HepG2 (cell line): ENCODE measurements around the gene FCER1G. TPM values are rescaled to one million over a fixed set of nuclear protein-coding genes. Genes with fewer than 3 reads are reported as not detected.

ENCODE experiments used
- ELF3 ChIP-seq: IDR thresholded peaks from 2 replicates; pipeline ENCODE4 v1.6.1; 2016; ENCODE audit warnings: missing genetic modification reagents, missing compliant biosample characterization
- ETV5 ChIP-seq: IDR thresholded peaks from 2 replicates; pipeline ENCODE4 v1.6.1; 2018; ENCODE audit warnings: missing biosample characterization, missing genetic modification reagents, inconsistent platforms, borderline replicate concordance
- GABPA ChIP-seq, 2 experiments: IDR thresholded peaks; 2 replicates each; pipeline ENCODE4 v1.6.1; 2011 to 2016; ENCODE audit warnings: low read depth in 2 of 2, low read length in 1 of 2, missing biosample characterization in 1 of 2, missing genetic modification characterization in 1 of 2
- GABPB1 ChIP-seq: IDR thresholded peaks from 2 replicates; pipeline ENCODE4 v1.6.1; 2016; ENCODE audit warnings: mild to moderate bottlenecking, missing genetic modification reagents, moderate library complexity, missing compliant biosample characterization
- GATAD2A ChIP-seq: IDR thresholded peaks from 2 replicates; pipeline ENCODE4 v1.6.1; 2016
- KAT8 ChIP-seq: IDR thresholded peaks from 2 replicates; pipeline ENCODE4 v1.6.1; 2016; ENCODE audit warnings: missing genetic modification reagents, missing compliant biosample characterization
- KLF16 ChIP-seq, 2 experiments: sonication (generic) in 1 of 2; formaldehyde crosslinking in 1 of 2; IDR thresholded peaks; 2 replicates each; pipeline versions ENCODE4 v1.6.1 to v1.8.0; 2016 to 2023; ENCODE audit warnings: missing genetic modification reagents in 2 of 2, missing compliant biosample characterization in 1 of 2
- KMT2A ChIP-seq: sonication (generic); formaldehyde crosslinking; IDR thresholded peaks from 2 replicates; pipeline ENCODE4 v1.4.0; 2020; ENCODE audit warnings: missing genetic modification reagents
- MED1 ChIP-seq: sonication (generic); formaldehyde crosslinking; IDR thresholded peaks from 2 replicates; pipeline ENCODE4 v1.4.0; 2020; ENCODE audit warnings: missing genetic modification reagents
- NFYC ChIP-seq: IDR thresholded peaks from 2 replicates; pipeline ENCODE4 v1.6.1; 2016; ENCODE audit warnings: missing genetic modification reagents, missing compliant biosample characterization
- RAD51 ChIP-seq: fragments of 450-650 bp; IDR thresholded peaks from 2 replicates; pipeline ENCODE4 v1.6.1; 2016; ENCODE audit warnings: borderline replicate concordance
- REPIN1 ChIP-seq: sonication (generic); formaldehyde crosslinking; IDR thresholded peaks from 2 replicates; pipeline ENCODE4 v1.8.0; 2022; ENCODE audit warnings: missing genetic modification reagents, low read depth, mild to moderate bottlenecking, borderline replicate concordance
- RFX3 ChIP-seq: IDR thresholded peaks from 2 replicates; pipeline ENCODE4 v1.6.1; 2016; ENCODE audit warnings: missing biosample characterization, missing genetic modification reagents
- SALL1 ChIP-seq: sonication (generic); formaldehyde crosslinking; IDR thresholded peaks from 2 replicates; pipeline ENCODE4 v1.8.0; 2022; ENCODE audit warnings: mild to moderate bottlenecking, missing genetic modification reagents
- SIX1 ChIP-seq: sonication (generic); formaldehyde crosslinking; IDR thresholded peaks from 2 replicates; pipeline ENCODE4 v1.4.0; 2020; ENCODE audit warnings: missing genetic modification reagents, borderline replicate concordance
- SOX5 ChIP-seq: IDR thresholded peaks from 2 replicates; pipeline ENCODE4 v1.6.1; 2016; ENCODE audit warnings: borderline replicate concordance
- SRY ChIP-seq: sonication (generic); formaldehyde crosslinking; IDR thresholded peaks from 2 replicates; pipeline ENCODE4 v1.8.0; 2022; ENCODE audit warnings: mild to moderate bottlenecking, missing genetic modification reagents
- ZFP36 ChIP-seq: fragments of 150-350 bp; IDR thresholded peaks from 2 replicates; pipeline ENCODE4 v1.6.1; 2018; ENCODE audit warnings: borderline replicate concordance, low read length, low read depth; ENCODE audit not compliant: partially characterized antibody
- ZNF234 ChIP-seq: sonication (generic); formaldehyde crosslinking; conservative IDR thresholded peaks from 2 replicates; pipeline ENCODE4 v1.5.1; 2020; ENCODE audit warnings: mild to moderate bottlenecking, missing genetic modification reagents
- polyA plus RNA-seq, 8 experiments: library from polyadenylated mRNA; depleted of rRNA in 3 of 8; stranded (reverse) in 7 of 8; unstranded in 1 of 8; fragments of >200 nt; fragmentation: Illumina TruSeq in 4 of 8; extraction: Trizol in 4 of 8; gene quantifications; 2 replicates each; pipeline versions ENCODE4 v1.2.1 to v1.2.3, GENCODE V29; 2011 to 2016; ENCODE audit warnings: low read depth in 4 of 8, missing spikeins in 1 of 8, mixed read lengths in 1 of 8; ENCODE audit not compliant: insufficient read depth in 1 of 8
- total RNA-seq, 5 experiments: library from RNA; depleted of rRNA; stranded (reverse); fragments of >200 nt; fragmentation: Illumina TruSeq; extraction: Trizol; gene quantifications; 2 replicates each; pipeline ENCODE4 v1.2.3, GENCODE V29; 2016; ENCODE audit warnings: low read depth in 1 of 5
- TF ChIP-seq, protein P1 (sequence below): sonication (generic); formaldehyde crosslinking; conservative IDR thresholded peaks from 2 replicates; pipeline ENCODE4 v1.4.0; 2020; ENCODE audit warnings: mild to moderate bottlenecking, missing genetic modification reagents, moderate library complexity
- TF ChIP-seq, protein P2 (sequence below): sonication (generic); formaldehyde crosslinking; IDR thresholded peaks from 2 replicates; pipeline ENCODE4 v1.5.0; 2020; ENCODE audit warnings: missing genetic modification reagents
- TF ChIP-seq, protein P3 (sequence below): sonication (generic); formaldehyde crosslinking; IDR thresholded peaks from 2 replicates; pipeline ENCODE4 v1.5.1; 2020; ENCODE audit warnings: mild to moderate bottlenecking, missing genetic modification reagents, moderate library complexity

The FCER1G gene
- total and polyA plus RNA-seq, 2 of the 13 experiments (the other 11 are each of a cell fraction or from before 2014, with no cell fraction given) = 1.3 to 6.4 TPM

DNA sequence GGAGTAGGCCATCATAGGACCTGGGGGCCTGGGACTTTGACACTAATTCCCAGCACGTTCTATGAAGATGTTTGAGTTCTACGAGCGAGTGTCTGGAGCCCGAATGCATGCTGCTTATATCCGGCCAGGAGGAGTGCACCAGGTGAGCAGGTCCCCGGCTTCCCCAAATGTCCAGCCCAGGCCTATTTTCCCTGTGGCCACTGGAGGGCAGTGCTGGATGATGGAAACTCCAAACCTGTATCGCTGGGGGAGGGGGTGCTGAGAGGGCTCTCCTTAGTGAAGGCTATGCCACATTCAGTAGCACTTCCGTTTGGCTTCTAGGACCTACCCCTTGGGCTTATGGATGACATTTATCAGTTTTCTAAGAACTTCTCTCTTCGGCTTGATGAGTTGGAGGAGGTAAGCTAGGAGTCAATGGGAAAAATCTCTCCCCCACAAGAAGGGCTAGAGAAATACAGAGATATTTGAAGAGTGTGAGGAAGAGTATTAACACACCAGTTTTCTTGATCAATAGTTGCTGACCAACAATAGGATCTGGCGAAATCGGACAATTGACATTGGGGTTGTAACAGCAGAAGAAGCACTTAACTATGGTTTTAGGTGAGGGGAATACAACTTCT, 5.2 kb upstream of the FCER1G start (continued):
- TF ChIP-seq, protein P1, sequence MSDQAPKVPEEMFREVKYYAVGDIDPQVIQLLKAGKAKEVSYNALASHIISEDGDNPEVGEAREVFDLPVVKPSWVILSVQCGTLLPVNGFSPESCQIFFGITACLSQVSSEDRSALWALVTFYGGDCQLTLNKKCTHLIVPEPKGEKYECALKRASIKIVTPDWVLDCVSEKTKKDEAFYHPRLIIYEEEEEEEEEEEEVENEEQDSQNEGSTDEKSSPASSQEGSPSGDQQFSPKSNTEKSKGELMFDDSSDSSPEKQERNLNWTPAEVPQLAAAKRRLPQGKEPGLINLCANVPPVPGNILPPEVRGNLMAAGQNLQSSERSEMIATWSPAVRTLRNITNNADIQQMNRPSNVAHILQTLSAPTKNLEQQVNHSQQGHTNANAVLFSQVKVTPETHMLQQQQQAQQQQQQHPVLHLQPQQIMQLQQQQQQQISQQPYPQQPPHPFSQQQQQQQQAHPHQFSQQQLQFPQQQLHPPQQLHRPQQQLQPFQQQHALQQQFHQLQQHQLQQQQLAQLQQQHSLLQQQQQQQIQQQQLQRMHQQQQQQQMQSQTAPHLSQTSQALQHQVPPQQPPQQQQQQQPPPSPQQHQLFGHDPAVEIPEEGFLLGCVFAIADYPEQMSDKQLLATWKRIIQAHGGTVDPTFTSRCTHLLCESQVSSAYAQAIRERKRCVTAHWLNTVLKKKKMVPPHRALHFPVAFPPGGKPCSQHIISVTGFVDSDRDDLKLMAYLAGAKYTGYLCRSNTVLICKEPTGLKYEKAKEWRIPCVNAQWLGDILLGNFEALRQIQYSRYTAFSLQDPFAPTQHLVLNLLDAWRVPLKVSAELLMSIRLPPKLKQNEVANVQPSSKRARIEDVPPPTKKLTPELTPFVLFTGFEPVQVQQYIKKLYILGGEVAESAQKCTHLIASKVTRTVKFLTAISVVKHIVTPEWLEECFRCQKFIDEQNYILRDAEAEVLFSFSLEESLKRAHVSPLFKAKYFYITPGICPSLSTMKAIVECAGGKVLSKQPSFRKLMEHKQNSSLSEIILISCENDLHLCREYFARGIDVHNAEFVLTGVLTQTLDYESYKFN (CRISPR knock-in tag) = peak; percentile 44; the same call in 1 of the 2 replicates
- TF ChIP-seq GABPB1 (CRISPR knock-in tag) (peak; percentile 46; the same call in 1 of the 2 replicates), ZNF234 (CRISPR knock-in tag) (no peak), ELF3 (CRISPR knock-in tag) (peak; percentile 69; the same call in 1 of the 2 replicates), MED1 (0 out of 2 replicates have a peak, but pooled peaks have one; percentile 10), ZFP36 (no peak), SRY (CRISPR knock-in tag) (no peak), GABPA (IDR thresholded peaks at IDR 0.05; ENCODE audit: low read depth, low read length) (no peak), GABPA (CRISPR knock-in tag; IDR thresholded peaks at IDR 0.05; ENCODE audit: low read depth) (peak; percentile 61; the same call in 1 of the 2 replicates), ETV5 (CRISPR knock-in tag) (peak; percentile 58; the same call in 1 of the 2 replicates), RFX3 (no peak), GATAD2A (CRISPR knock-in tag) (peak; percentile 52; the same call in 1 of the 2 replicates), KAT8 (CRISPR knock-in tag) (peak; percentile 64), REPIN1 (peak; percentile 74; the same call in 1 of the 2 replicates), SALL1 (CRISPR knock-in tag) (peak; percentile 52; the same call in 1 of the 2 replicates), NFYC (0 out of 2 replicates have a peak, but pooled peaks have one; percentile 12), KLF16 (CRISPR knock-in tag; IDR thresholded peaks at IDR 0.05) (peak in 1 of 2 experiments; percentile 50; a peak in 1 of 4 replicates), RAD51 (no peak), SOX5 (CRISPR knock-in tag) (peak; percentile 31; the same call in 1 of the 2 replicates), KMT2A (CRISPR knock-in tag) (0 out of 2 replicates have a peak, but pooled peaks have one; percentile 24), SIX1 (CRISPR knock-in tag) (0 out of 2 replicates have a peak, but pooled peaks have one; percentile 27)
- TF ChIP-seq, protein P2, sequence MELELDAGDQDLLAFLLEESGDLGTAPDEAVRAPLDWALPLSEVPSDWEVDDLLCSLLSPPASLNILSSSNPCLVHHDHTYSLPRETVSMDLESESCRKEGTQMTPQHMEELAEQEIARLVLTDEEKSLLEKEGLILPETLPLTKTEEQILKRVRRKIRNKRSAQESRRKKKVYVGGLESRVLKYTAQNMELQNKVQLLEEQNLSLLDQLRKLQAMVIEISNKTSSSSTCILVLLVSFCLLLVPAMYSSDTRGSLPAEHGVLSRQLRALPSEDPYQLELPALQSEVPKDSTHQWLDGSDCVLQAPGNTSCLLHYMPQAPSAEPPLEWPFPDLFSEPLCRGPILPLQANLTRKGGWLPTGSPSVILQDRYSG (CRISPR knock-in tag) = no peak
- TF ChIP-seq, protein P3, sequence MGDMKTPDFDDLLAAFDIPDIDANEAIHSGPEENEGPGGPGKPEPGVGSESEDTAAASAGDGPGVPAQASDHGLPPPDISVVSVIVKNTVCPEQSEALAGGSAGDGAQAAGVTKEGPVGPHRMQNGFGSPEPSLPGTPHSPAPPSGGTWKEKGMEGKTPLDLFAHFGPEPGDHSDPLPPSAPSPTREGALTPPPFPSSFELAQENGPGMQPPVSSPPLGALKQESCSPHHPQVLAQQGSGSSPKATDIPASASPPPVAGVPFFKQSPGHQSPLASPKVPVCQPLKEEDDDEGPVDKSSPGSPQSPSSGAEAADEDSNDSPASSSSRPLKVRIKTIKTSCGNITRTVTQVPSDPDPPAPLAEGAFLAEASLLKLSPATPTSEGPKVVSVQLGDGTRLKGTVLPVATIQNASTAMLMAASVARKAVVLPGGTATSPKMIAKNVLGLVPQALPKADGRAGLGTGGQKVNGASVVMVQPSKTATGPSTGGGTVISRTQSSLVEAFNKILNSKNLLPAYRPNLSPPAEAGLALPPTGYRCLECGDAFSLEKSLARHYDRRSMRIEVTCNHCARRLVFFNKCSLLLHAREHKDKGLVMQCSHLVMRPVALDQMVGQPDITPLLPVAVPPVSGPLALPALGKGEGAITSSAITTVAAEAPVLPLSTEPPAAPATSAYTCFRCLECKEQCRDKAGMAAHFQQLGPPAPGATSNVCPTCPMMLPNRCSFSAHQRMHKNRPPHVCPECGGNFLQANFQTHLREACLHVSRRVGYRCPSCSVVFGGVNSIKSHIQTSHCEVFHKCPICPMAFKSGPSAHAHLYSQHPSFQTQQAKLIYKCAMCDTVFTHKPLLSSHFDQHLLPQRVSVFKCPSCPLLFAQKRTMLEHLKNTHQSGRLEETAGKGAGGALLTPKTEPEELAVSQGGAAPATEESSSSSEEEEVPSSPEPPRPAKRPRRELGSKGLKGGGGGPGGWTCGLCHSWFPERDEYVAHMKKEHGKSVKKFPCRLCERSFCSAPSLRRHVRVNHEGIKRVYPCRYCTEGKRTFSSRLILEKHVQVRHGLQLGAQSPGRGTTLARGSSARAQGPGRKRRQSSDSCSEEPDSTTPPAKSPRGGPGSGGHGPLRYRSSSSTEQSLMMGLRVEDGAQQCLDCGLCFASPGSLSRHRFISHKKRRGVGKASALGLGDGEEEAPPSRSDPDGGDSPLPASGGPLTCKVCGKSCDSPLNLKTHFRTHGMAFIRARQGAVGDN (CRISPR knock-in tag) = peak; percentile 54
